Left kidney (tissue), 1 donor: ENCODE results near the gene SUSD1. TPM values are rescaled to one million over a fixed set of nuclear protein-coding genes. Genes with fewer than 3 reads are reported as not detected.

Experiments
- polyA plus RNA-seq: library from polyadenylated mRNA; unstranded; fragments of 120-200 nt; gene quantifications from one replicate; pipeline ENCODE4 v1.2.1, GENCODE V29; 2013; ENCODE audit not compliant: insufficient read length

Gene SUSD1
- polyA plus RNA-seq, 1 donor: 35.6 TPM

Other genes with a start within 250 kb of the SUSD1 start
- gene PTBP3, start 158.3 kb upstream of the SUSD1 start, polyA plus RNA-seq: 107 TPM
- 114 TPM for gene HSDL2, start 204.8 kb upstream of the SUSD1 start, polyA plus RNA-seq